SK-N-SH (cell line): ENCODE measurements around the gene NHS. TPM values are rescaled to one million over a fixed set of nuclear protein-coding genes. Genes with fewer than 3 reads are reported as not detected.

ENCODE experiments used
- CTCF ChIA-PET: fragments of 300-600, 350-600 bp; formaldehyde crosslinking; extraction: SDS; loops from one replicate; lab custom pipeline; 2021; lab: Yijun Ruan, JAX
- POLR2A ChIA-PET: fragments of 350-600 bp; sonication (Branson Sonifier 250); formaldehyde crosslinking; extraction: SDS; loops from one replicate; lab custom pipeline; 2020; ENCODE audit warnings: antibody characterized with exemption, inconsistent platforms; lab: Yijun Ruan, JAX
- DNase-seq: peaks from one replicate; pipeline ENCODE4 v3.0.0; 2012
- H2AFZ ChIP-seq: fragments of 200-600 bp; sonication (generic); 2 replicates; pipeline ENCODE4 v1.8.1; 2016; ENCODE audit warnings: antibody characterized with exemption, mild to moderate bottlenecking, low read depth
- H3F3A ChIP-seq: fragments of 200-600 bp; sonication (generic); replicated peaks from 2 replicates; pipeline ENCODE3; 2016; ENCODE audit warnings: antibody characterized with exemption, mild to moderate bottlenecking; ENCODE audit not compliant: insufficient read depth
- H3K27ac ChIP-seq, 2 experiments: fragments of 200-500 bp in 1 of 2; fragments of 200-600 bp in 1 of 2; sonication (Bioruptor generic) in 1 of 2; sonication (generic), shearing (Covaris generic) in 1 of 2; 2 replicates each; pipeline versions ENCODE4 v1.5.1 to v1.6.1; 2014 to 2016; ENCODE audit warnings: low read depth in 2 of 2, inconsistent platforms in 1 of 2, low read length in 1 of 2, mild to moderate bottlenecking in 1 of 2, mixed read lengths in 1 of 2
- H3K27me3 ChIP-seq: fragments of 200-600 bp; sonication (generic), shearing (Covaris generic); 2 replicates; pipeline ENCODE4 v1.6.1; 2016; ENCODE audit warnings: mixed run types; ENCODE audit not compliant: insufficient read depth
- H3K36me3 ChIP-seq, 2 experiments: fragments of 200-500 bp in 1 of 2; fragments of 200-600 bp in 1 of 2; sonication (Bioruptor generic) in 1 of 2; sonication (generic) in 1 of 2; replicated peaks in 1 of 2; 2 replicates each; pipeline versions ENCODE3 to v1.5.1; 2014 to 2016; ENCODE audit warnings: low read length in 1 of 2, mild to moderate bottlenecking in 1 of 2; ENCODE audit not compliant: insufficient read depth in 2 of 2, control insufficient read depth in 1 of 2
- H3K4me1 ChIP-seq, 2 experiments: fragments of 200-500 bp in 1 of 2; fragments of 200-600 bp in 1 of 2; sonication (Bioruptor generic) in 1 of 2; sonication (generic), shearing (Covaris generic) in 1 of 2; 2 replicates each; pipeline versions ENCODE4 v1.5.1 to v1.6.1; 2014 to 2016; ENCODE audit warnings: low read depth in 1 of 2, low read length in 1 of 2, mixed run types in 1 of 2; ENCODE audit not compliant: insufficient read depth in 2 of 2, control insufficient read depth in 1 of 2
- H3K4me2 ChIP-seq: fragments of 200-600 bp; sonication (generic), shearing (Covaris generic); 2 replicates; pipeline ENCODE4 v1.6.1; 2017; ENCODE audit warnings: mixed run types
- H3K4me3 ChIP-seq, 2 experiments: fragments of 200-500 bp in 1 of 2; fragments of 200-600 bp in 1 of 2; sonication (Bioruptor generic) in 1 of 2; sonication (generic), shearing (Covaris generic) in 1 of 2; 2 replicates each; pipeline versions ENCODE4 v1.5.1 to v1.8.1; 2014 to 2016; ENCODE audit warnings: low read depth in 2 of 2, inconsistent platforms in 1 of 2, low read length in 1 of 2, mild to moderate bottlenecking in 1 of 2, mixed read lengths in 1 of 2, moderate library complexity in 1 of 2
- H3K79me2 ChIP-seq: fragments of 200-600 bp; sonication (generic); 2 replicates; pipeline ENCODE4 v1.8.1; 2017; ENCODE audit warnings: mild to moderate bottlenecking; ENCODE audit not compliant: insufficient read depth
- H3K9ac ChIP-seq: fragments of 200-600 bp; sonication (generic); 2 replicates; pipeline ENCODE4 v1.6.1; 2017; ENCODE audit warnings: mixed run types
- H3K9me2 ChIP-seq: fragments of 200-600 bp; sonication (generic); 2 replicates; pipeline ENCODE4 v1.6.1; 2017; ENCODE audit warnings: mixed run types
- H3K9me3 ChIP-seq: fragments of 200-600 bp; sonication (generic); 2 replicates; pipeline ENCODE4 v1.6.1; 2017; ENCODE audit warnings: mixed run types, mild to moderate bottlenecking, moderate library complexity
- H4K20me1 ChIP-seq: fragments of 200-600 bp; sonication (generic); 2 replicates; pipeline ENCODE4 v1.6.1; 2017; ENCODE audit warnings: mild to moderate bottlenecking, mixed run types; ENCODE audit not compliant: insufficient read depth
- ELF1 ChIP-seq: IDR thresholded peaks from 2 replicates; pipeline ENCODE4 v1.4.0; 2012
- FOXJ3 ChIP-seq: sonication (generic); formaldehyde crosslinking; IDR thresholded peaks from 2 replicates; pipeline ENCODE4 v1.5.1; 2020; ENCODE audit warnings: mild to moderate bottlenecking, missing genetic modification reagents
- MXI1 ChIP-seq: IDR thresholded peaks from 2 replicates; pipeline ENCODE4 v1.6.1; 2012; ENCODE audit warnings: mild to moderate bottlenecking, low read depth, low read length, improper control_type of control experiment
- NFIC ChIP-seq: IDR thresholded peaks from 2 replicates; pipeline ENCODE4 v1.4.0; 2012; ENCODE audit warnings: borderline replicate concordance
- NRF1 ChIP-seq: IDR thresholded peaks from 2 replicates; pipeline ENCODE4 v1.6.1; 2012; ENCODE audit warnings: low read depth, mild to moderate bottlenecking, low read length
- PBX3 ChIP-seq: IDR thresholded peaks from 2 replicates; pipeline ENCODE4; 2012
- POLR2AphosphoS5 ChIP-seq: IDR thresholded peaks from 2 replicates; pipeline ENCODE4 v1.6.1; 2012; ENCODE audit warnings: low read depth, low read length
- RAD21 ChIP-seq: IDR thresholded peaks from 2 replicates; pipeline ENCODE4 v1.6.1; 2012; ENCODE audit warnings: mild to moderate bottlenecking, low read length
- RCOR1 ChIP-seq: fragments of 150-350 bp; IDR thresholded peaks from 2 replicates; pipeline ENCODE4 v1.6.1; 2017; ENCODE audit warnings: antibody characterized with exemption, low read length
- SIN3A ChIP-seq: IDR thresholded peaks from 2 replicates; pipeline ENCODE4 v1.6.1; 2012; ENCODE audit warnings: low read depth, mild to moderate bottlenecking, low read length, moderate library complexity, borderline replicate concordance
- SMC3 ChIP-seq: IDR thresholded peaks from 2 replicates; pipeline ENCODE4 v1.6.1; 2012; ENCODE audit warnings: low read depth, low read length, improper control_type of control experiment
- TAF1 ChIP-seq: IDR thresholded peaks from 2 replicates; pipeline ENCODE4 v1.6.1; 2012; ENCODE audit warnings: low read depth, mild to moderate bottlenecking, low read length, moderate library complexity, borderline replicate concordance
- TCF12 ChIP-seq: IDR thresholded peaks from 2 replicates; pipeline ENCODE4 v1.4.0; 2012
- TEAD4 ChIP-seq: IDR thresholded peaks from 2 replicates; pipeline ENCODE4 v1.4.0; 2012; ENCODE audit warnings: mild to moderate bottlenecking, borderline replicate concordance; ENCODE audit not compliant: insufficient read depth
- USF1 ChIP-seq: IDR thresholded peaks from 2 replicates; pipeline ENCODE4 v1.4.0; 2012; ENCODE audit warnings: low read depth, borderline replicate concordance
- YY1 ChIP-seq: IDR thresholded peaks from 2 replicates; pipeline ENCODE4 v1.4.0; 2012; ENCODE audit warnings: low read depth, mild to moderate bottlenecking
- WGBS: methylation state at CpG from one replicate; pipeline ENCODE4 v1.1.6; 2017; ENCODE audit warnings: low lambda C conversion rate; 5-methylcytosine and 5-hydroxymethylcytosine counted together
- polyA plus RNA-seq, 3 experiments: library from polyadenylated mRNA; depleted of rRNA; stranded (reverse); fragments of >200 nt; gene quantifications; 2 replicates each; pipeline ENCODE4 v1.2.3, GENCODE V29; 2012
- TF ChIP-seq, protein P1 (sequence below): fragments of 150-350 bp; IDR thresholded peaks from 2 replicates; pipeline ENCODE4 v1.6.1; 2016; ENCODE audit warnings: mild to moderate bottlenecking, low read depth, low read length
- TF ChIP-seq, protein P2 (sequence below): fragments of 200-600 bp; sonication (generic); IDR thresholded peaks from 2 replicates; pipeline ENCODE4 v1.6.1; 2017; ENCODE audit warnings: antibody characterized with exemption, mild to moderate bottlenecking, moderate library complexity
- TF ChIP-seq, protein P3 (sequence below): IDR thresholded peaks from 2 replicates; pipeline ENCODE4 v1.4.0; 2012; ENCODE audit warnings: low read depth

The NHS gene
- polyA plus RNA-seq, 1 of the 3 experiments (the other 2 are of a cell fraction) = 1.0 TPM

DNA sequence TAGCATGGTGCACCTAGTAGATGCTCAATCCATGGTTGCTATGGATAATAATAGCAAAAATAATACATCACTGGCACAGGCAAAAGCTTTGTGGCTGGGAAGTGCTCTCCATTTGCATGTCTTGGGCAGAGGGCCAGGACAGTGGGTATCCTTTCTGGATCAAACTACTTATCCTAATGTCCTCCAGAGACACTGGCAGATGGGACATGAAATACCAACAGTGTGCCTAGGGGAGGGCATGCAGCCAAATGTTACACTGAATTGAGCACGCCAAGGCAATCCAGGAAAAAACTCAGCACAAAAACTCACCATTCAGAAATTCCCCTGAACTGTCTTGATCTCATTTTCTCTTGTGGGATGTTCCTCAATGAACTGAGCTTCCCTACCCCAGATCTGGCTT, 263.7 kb downstream of the NHS start:
- H3K4me2 ChIP-seq = no peak overlapping the region
- 64% methylated on average over 1 of the region's 1 CpG for WGBS
- H2AFZ ChIP-seq = no peak overlapping the region
- no peaks in the 10 kb centered on the region for H4K20me1 ChIP-seq
- no peaks in the 10 kb centered on the region for H3F3A ChIP-seq
- H3K79me2 ChIP-seq = no peaks in the 10 kb centered on the region
- H3K27me3 ChIP-seq = no peaks in the 10 kb centered on the region
- no peak overlapping the region for H3K27ac ChIP-seq
- no peaks in the 10 kb centered on the region for H3K9me3 ChIP-seq
- H3K4me1 ChIP-seq = no peaks in the 10 kb centered on the region; a peak in 1 of 4 replicates
- TF ChIP-seq RCOR1 (no peak), NRF1 (no peak), RAD21 (no peak), NFIC (no peak), TCF12 (no peak), MXI1 (no peak), POLR2AphosphoS5 (no peak), FOXJ3 (no peak), ELF1 (no peak), SIN3A (no peak), YY1 (no peak), SMC3 (no peak), TEAD4 (no peak), PBX3 (no peak)
- TF ChIP-seq, protein P1, sequence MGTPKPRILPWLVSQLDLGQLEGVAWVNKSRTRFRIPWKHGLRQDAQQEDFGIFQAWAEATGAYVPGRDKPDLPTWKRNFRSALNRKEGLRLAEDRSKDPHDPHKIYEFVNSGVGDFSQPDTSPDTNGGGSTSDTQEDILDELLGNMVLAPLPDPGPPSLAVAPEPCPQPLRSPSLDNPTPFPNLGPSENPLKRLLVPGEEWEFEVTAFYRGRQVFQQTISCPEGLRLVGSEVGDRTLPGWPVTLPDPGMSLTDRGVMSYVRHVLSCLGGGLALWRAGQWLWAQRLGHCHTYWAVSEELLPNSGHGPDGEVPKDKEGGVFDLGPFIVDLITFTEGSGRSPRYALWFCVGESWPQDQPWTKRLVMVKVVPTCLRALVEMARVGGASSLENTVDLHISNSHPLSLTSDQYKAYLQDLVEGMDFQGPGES = no peak
- TF ChIP-seq, protein P2, sequence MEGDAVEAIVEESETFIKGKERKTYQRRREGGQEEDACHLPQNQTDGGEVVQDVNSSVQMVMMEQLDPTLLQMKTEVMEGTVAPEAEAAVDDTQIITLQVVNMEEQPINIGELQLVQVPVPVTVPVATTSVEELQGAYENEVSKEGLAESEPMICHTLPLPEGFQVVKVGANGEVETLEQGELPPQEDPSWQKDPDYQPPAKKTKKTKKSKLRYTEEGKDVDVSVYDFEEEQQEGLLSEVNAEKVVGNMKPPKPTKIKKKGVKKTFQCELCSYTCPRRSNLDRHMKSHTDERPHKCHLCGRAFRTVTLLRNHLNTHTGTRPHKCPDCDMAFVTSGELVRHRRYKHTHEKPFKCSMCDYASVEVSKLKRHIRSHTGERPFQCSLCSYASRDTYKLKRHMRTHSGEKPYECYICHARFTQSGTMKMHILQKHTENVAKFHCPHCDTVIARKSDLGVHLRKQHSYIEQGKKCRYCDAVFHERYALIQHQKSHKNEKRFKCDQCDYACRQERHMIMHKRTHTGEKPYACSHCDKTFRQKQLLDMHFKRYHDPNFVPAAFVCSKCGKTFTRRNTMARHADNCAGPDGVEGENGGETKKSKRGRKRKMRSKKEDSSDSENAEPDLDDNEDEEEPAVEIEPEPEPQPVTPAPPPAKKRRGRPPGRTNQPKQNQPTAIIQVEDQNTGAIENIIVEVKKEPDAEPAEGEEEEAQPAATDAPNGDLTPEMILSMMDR = no peak
- no peaks in the 10 kb centered on the region for H3K9me2 ChIP-seq
- no peak overlapping the region for H3K9ac ChIP-seq
- no peaks in the 10 kb centered on the region for H3K36me3 ChIP-seq
- POLR2A ChIA-PET = no interaction called here
- CTCF ChIA-PET = no interaction called here
- no peak for DNase-seq
- no peak overlapping the region for H3K4me3 ChIP-seq

GRCh38 chrX:17642891-17643290, 267.9 kb downstream of the NHS start:
- H3K4me1 ChIP-seq = no peaks in the 10 kb centered on the region
- H3K27me3 ChIP-seq = no peaks in the 10 kb centered on the region
- no peak overlapping the region for H2AFZ ChIP-seq
- H3K79me2 ChIP-seq = no peaks in the 10 kb centered on the region
- no peak overlapping the region for H3K4me2 ChIP-seq
- H3K9ac ChIP-seq = no peak overlapping the region
- no peak overlapping the region for H3K27ac ChIP-seq
- no peaks in the 10 kb centered on the region for H3K9me3 ChIP-seq
- no peaks in the 10 kb centered on the region for H3F3A ChIP-seq
- ChIA-PET CTCF (interaction anchor here (1.6 kb wide), 1 partner anchor 17 kb away, joined by 3 read pairs; no protein-coding TSS in a partner anchor), POLR2A (no interaction called here)
- no peaks in the 10 kb centered on the region for H4K20me1 ChIP-seq
- DNase-seq = no peak
- no peaks in the 10 kb centered on the region for H3K36me3 ChIP-seq
- H3K4me3 ChIP-seq = no peak overlapping the region
- H3K9me2 ChIP-seq = no peaks in the 10 kb centered on the region
- TF ChIP-seq PBX3 = no peak
- no peak for TF ChIP-seq TEAD4
- TF ChIP-seq TCF12 = no peak
- TF ChIP-seq, protein P2 = no peak
- no peak for TF ChIP-seq USF1
- no peak for TF ChIP-seq MXI1
- TF ChIP-seq TAF1 = no peak
- TF ChIP-seq, protein P3, sequence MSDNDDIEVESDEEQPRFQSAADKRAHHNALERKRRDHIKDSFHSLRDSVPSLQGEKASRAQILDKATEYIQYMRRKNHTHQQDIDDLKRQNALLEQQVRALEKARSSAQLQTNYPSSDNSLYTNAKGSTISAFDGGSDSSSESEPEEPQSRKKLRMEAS = no peak
- TF ChIP-seq FOXJ3 = no peak
